Astrocyte of the spinal cord (primary cell): ENCODE measurements around the gene MIB2.

Source experiments
- DNase-seq: peaks from one replicate; pipeline ENCODE4 v3.0.0; 2011; ENCODE audit warnings: low read depth, low spot score
- H3K4me3 ChIP-seq: 2 replicates; pipeline ENCODE4 v1.5.1; 2011; ENCODE audit warnings: low read depth, mild to moderate bottlenecking, low read length, moderate library complexity
- in situ Hi-C: cut with HindIII; loops from 2 replicates; pipeline ENCODE4 v1.10.0; 2017; ENCODE audit warnings: low sequenced_read_pairs
- TF ChIP-seq, protein P1 (sequence below): IDR thresholded peaks from 2 replicates; pipeline ENCODE4 v1.5.1; 2012; ENCODE audit warnings: low read depth, mild to moderate bottlenecking, low read length, inconsistent platforms

Gene MIB2

DNA sequence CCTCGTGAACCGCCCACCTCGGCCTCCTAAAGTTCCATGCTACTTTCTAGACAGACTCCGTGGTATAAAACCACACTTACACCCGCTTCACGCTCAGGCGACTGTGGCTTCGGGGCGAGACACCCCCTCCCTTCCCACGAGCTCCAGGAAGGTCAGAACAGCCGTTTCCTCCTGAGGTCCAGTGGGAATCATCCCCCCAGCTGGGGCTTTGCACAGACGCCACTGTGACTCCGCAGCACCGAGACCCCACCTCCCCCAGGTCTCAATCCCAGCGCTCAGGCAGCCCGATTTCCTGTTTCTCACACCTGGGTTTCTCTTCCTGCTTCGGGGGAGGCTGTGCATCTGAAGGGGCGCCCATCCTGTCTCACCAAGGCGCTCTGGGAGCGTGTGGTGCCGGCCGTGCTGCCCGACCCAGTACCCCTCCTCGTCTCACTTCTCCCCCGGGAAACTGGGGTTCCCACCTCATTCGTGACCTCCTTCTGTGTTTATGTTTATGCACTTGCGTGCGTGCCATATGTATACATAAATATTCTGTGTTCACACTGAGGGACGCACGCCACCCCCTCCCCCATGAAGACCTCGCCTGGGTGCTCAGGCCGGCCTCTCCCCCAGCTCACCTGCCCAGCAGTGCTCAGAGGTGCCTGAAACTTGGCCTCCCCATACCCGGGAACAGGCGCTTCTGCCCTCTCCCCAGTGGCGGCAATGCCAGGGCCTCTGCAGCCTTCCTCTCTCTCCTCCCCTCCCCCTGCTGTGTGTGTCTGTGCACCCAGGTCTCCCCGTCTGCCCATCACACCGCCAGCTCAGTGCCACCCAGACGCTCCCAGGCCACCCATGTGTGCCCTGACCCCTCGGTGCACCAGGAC is 62.6 kb downstream of the MIB2 start:
- no peak overlapping the region for H3K4me3 ChIP-seq
- DNase-seq, result no peak
- TF ChIP-seq, protein P1, sequence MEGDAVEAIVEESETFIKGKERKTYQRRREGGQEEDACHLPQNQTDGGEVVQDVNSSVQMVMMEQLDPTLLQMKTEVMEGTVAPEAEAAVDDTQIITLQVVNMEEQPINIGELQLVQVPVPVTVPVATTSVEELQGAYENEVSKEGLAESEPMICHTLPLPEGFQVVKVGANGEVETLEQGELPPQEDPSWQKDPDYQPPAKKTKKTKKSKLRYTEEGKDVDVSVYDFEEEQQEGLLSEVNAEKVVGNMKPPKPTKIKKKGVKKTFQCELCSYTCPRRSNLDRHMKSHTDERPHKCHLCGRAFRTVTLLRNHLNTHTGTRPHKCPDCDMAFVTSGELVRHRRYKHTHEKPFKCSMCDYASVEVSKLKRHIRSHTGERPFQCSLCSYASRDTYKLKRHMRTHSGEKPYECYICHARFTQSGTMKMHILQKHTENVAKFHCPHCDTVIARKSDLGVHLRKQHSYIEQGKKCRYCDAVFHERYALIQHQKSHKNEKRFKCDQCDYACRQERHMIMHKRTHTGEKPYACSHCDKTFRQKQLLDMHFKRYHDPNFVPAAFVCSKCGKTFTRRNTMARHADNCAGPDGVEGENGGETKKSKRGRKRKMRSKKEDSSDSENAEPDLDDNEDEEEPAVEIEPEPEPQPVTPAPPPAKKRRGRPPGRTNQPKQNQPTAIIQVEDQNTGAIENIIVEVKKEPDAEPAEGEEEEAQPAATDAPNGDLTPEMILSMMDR, result no peak
- in situ Hi-C loops, result no loop called here

DNA sequence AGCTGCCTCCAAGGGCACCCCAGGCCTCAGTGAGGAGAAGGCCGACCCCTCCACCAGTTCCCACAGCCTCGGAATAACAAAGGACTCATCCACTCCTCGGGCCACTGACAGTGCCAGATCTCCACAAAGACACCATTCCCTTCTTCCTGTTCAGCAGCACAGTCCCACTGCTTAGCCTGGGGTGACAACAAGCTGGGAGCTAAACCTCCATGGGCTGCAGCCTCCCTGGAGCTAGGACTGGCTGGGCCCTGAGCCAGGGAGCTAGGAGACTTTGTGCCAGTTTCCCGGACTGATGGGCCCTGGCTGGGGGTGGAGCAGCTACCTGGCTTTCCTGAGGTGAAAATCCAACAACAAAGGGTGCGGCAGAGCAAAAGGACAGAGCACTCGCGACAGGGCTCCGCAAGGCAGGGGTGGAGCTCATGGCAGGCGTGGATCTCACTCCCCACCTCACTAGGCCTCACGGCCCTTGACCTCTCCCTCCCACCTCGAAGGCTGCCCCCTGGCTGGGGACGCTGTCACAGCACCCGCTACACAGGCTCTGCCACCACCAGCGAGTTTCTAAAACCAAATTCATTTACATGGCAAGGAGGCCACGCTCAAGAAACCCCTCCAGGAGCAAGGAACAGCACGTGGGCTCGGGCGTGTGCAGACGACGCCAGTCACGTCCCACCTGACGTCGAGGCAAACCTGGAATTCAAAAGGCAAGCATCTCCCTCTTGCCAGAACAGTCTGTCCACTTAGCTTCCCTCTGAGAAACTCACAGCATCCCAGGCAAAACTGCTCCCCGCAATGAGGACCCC is 63.5 kb downstream of the MIB2 start:
- H3K4me3 ChIP-seq, result no peak overlapping the region
- TF ChIP-seq, protein P1, result peak; percentile 20
- no peak for DNase-seq
- in situ Hi-C loops, result no loop called here
